K562 (cell line): ENCODE measurements around the gene UPP1. TPM values are rescaled to one million over a fixed set of nuclear protein-coding genes. Genes with fewer than 3 reads are reported as not detected.

Experiments
- ATAC-seq: fragments of 200-7000 bp; cut with Tn5 transposase; 3 replicates; pipeline ENCODE4 v1.9.1; 2020; ENCODE audit warnings: moderate library complexity
- BruUV-seq: library from RNA; stranded (reverse); fragments of 400-500 nt; replicated peaks from 2 replicates; lab custom pipeline; 2021; lab: Mats Ljungman, UMichigan
- CTCF ChIA-PET: fragments of 300-600 bp; formaldehyde crosslinking; extraction: SDS; loops from one replicate; lab custom pipeline; 2021; ENCODE audit warnings: low intra/inter-chr PET ratio; lab: Yijun Ruan, JAX
- POLR2A ChIA-PET: fragments of 300-600, 350-650 bp; sonication (Branson Sonifier 250); formaldehyde crosslinking; extraction: SDS; loops from one replicate; lab custom pipeline; 2021; ENCODE audit warnings: antibody characterized with exemption, inconsistent platforms; lab: Yijun Ruan, JAX
- DNase-seq, 4 experiments: peaks; one replicate each; pipeline versions ENCODE4 v3.0.0 to v3.0.0-alpha.2; 2011 to 2018; ENCODE audit warnings: low spot score in 3 of 4, mixed read lengths in 3 of 4; ENCODE audit errors: extremely low read depth in 1 of 4
- FAIRE-seq: peaks from 2 replicates; lab custom pipeline; 2011; peaks lifted over from hg19 to GRCh38; lab: Jason Lieb, UNC
- H2AFZ ChIP-seq: 2 replicates; pipeline ENCODE4 v1.6.0; 2011; ENCODE audit warnings: low read depth, low read length, control low read depth, inconsistent platforms
- H3K27ac ChIP-seq: fragments of 200-600 bp; 3 replicates; pipeline ENCODE4 v1.8.0; 2011; ENCODE audit warnings: low read depth, mild to moderate bottlenecking, control low read depth, inconsistent platforms, low read length, moderate library complexity, mixed read lengths; ENCODE audit errors: extremely low read depth
- H3K27me3 ChIP-seq, 2 experiments: fragments of 300-600 bp in 1 of 2; 2 replicates in 1 of 2; 3 replicates in 1 of 2; pipeline versions ENCODE4 v1.6.0 to v1.8.0; 2011; ENCODE audit warnings: inconsistent platforms in 2 of 2, low read length in 2 of 2, mild to moderate bottlenecking in 1 of 2, mixed read lengths in 1 of 2, moderate library complexity in 1 of 2; ENCODE audit not compliant: control insufficient read depth in 2 of 2, insufficient read depth in 2 of 2
- H3K36me3 ChIP-seq: fragments of 300-600 bp; 3 replicates; pipeline ENCODE4 v1.8.0; 2011; ENCODE audit warnings: mild to moderate bottlenecking, low read length, inconsistent platforms; ENCODE audit not compliant: control insufficient read depth, insufficient read depth
- H3K4me1 ChIP-seq, 2 experiments: fragments of 200-600 bp in 1 of 2; replicated peaks in 1 of 2; 2 replicates in 1 of 2; 3 replicates in 1 of 2; pipeline versions ENCODE4 v1.5.1 to v1.8.0; 2011; ENCODE audit warnings: inconsistent platforms in 2 of 2, low read length in 2 of 2, mild to moderate bottlenecking in 1 of 2, mixed read lengths in 1 of 2, moderate library complexity in 1 of 2; ENCODE audit not compliant: control insufficient read depth in 2 of 2, insufficient read depth in 2 of 2
- H3K4me2 ChIP-seq: 2 replicates; pipeline ENCODE4 v1.6.1; 2011; ENCODE audit warnings: low read length, control low read depth, inconsistent platforms, mixed read lengths; ENCODE audit not compliant: insufficient read depth
- H3K4me3 ChIP-seq: fragments of 200-600 bp; sonication (generic), shearing (Covaris generic); 2 replicates; pipeline ENCODE4 v1.5.1; 2016; ENCODE audit warnings: control low read depth, inconsistent platforms
- H3K79me2 ChIP-seq: fragments of 200-600 bp; 3 replicates; pipeline ENCODE4 v1.8.0; 2011; ENCODE audit warnings: low read length, inconsistent platforms; ENCODE audit not compliant: control insufficient read depth, insufficient read depth
- H3K9ac ChIP-seq, 2 experiments: 2 replicates each; pipeline versions ENCODE4 v1.6.0 to v1.6.1; 2011; ENCODE audit warnings: low read depth in 2 of 2, low read length in 2 of 2, control low read depth in 1 of 2, inconsistent platforms in 1 of 2, mild to moderate bottlenecking in 1 of 2, mixed read lengths in 1 of 2; ENCODE audit not compliant: insufficient read depth in 1 of 2
- H3K9me1 ChIP-seq: one replicate; pipeline ENCODE4 v1.6.0; 2011; ENCODE audit warnings: inconsistent platforms, mild to moderate bottlenecking, low read length, moderate library complexity; ENCODE audit not compliant: control insufficient read depth, insufficient read depth
- H3K9me3 ChIP-seq: replicated peaks from 2 replicates; pipeline ENCODE4 v1.5.1; 2011; ENCODE audit warnings: low read depth, low read length, inconsistent platforms; ENCODE audit not compliant: control insufficient read depth, insufficient read depth
- H4K20me1 ChIP-seq: replicated peaks from 2 replicates; pipeline ENCODE4 v1.6.1; 2011; ENCODE audit warnings: low read length, inconsistent platforms, mixed read lengths; ENCODE audit not compliant: control insufficient read depth, insufficient read depth
- DIDO1 ChIP-seq: fragments of 450-650 bp; IDR thresholded peaks from 2 replicates; pipeline ENCODE4 v1.6.1; 2016; ENCODE audit warnings: low read depth, missing biosample characterization, missing genetic modification characterization
- E2F3 ChIP-seq: fragments of 250-450 bp; sonication (Bioruptor Pico); IDR thresholded peaks from 2 replicates; pipeline ENCODE4 v1.4.0; 2020; ENCODE audit warnings: mild to moderate bottlenecking
- HDAC2 ChIP-seq: fragments of 450-650 bp; IDR thresholded peaks from 2 replicates; pipeline ENCODE4 v1.6.1; 2016; ENCODE audit warnings: mild to moderate bottlenecking
- HNRNPL ChIP-seq: fragments of 200-400 bp; formaldehyde crosslinking; IDR thresholded peaks from 2 replicates; pipeline ENCODE4 v1.6.1; 2017; ENCODE audit warnings: low read depth, mild to moderate bottlenecking, low read length
- MAFF ChIP-seq: IDR thresholded peaks from 2 replicates; pipeline ENCODE4 v1.6.1; 2012; ENCODE audit warnings: low read length, improper control_type of control experiment
- MAFK ChIP-seq: IDR thresholded peaks from 2 replicates; pipeline ENCODE4 v1.6.1; 2011; ENCODE audit warnings: low read length, improper control_type of control experiment
- MCM7 ChIP-seq, 2 experiments: fragments of 450-650 bp; IDR thresholded peaks; 2 replicates each; pipeline ENCODE4 v1.6.1; 2016 to 2018
- MEF2D ChIP-seq: conservative IDR thresholded peaks from 2 replicates; pipeline ENCODE4 v1.6.1; 2016; ENCODE audit warnings: low read depth, missing genetic modification characterization, missing compliant biosample characterization
- SMARCA5 ChIP-seq: fragments of 450-650 bp; IDR thresholded peaks from 2 replicates; pipeline ENCODE4 v1.6.1; 2016
- SMC3 ChIP-seq: conservative IDR thresholded peaks from 2 replicates; pipeline ENCODE4 v1.6.1; 2011; ENCODE audit warnings: low read depth, low read length, improper control_type of control experiment; ENCODE audit not compliant: insufficient read depth
- TEAD2 ChIP-seq: fragments of 450-650 bp; IDR thresholded peaks from 2 replicates; pipeline ENCODE4 v1.6.1; 2016; ENCODE audit warnings: missing genetic modification characterization, control low read depth, missing compliant biosample characterization
- ZNF184 ChIP-seq: sonication (generic); formaldehyde crosslinking; IDR thresholded peaks from 2 replicates; pipeline ENCODE4 v1.5.0; 2020; ENCODE audit warnings: missing genetic modification reagents
- ZNF239 ChIP-seq: fragments of 250-450 bp; sonication (Bioruptor Pico); IDR thresholded peaks from 2 replicates; pipeline ENCODE4 v1.4.0; 2020; ENCODE audit warnings: mild to moderate bottlenecking
- ZNF253 ChIP-seq: fragments of 250-450 bp; sonication (Bioruptor Pico); conservative IDR thresholded peaks from 2 replicates; pipeline ENCODE4 v1.6.1; 2021; ENCODE audit warnings: mild to moderate bottlenecking
- ZNF589 ChIP-seq: fragments of 200-800 bp; sonication (Bioruptor generic); IDR thresholded peaks from 2 replicates; pipeline ENCODE4 v1.6.1; 2016; ENCODE audit warnings: low read depth, missing genetic modification characterization, missing compliant biosample characterization
- WGBS: fragments of 100-300 bp; shearing (Covaris generic); methylation state at CpG from one replicate; pipeline ENCODE4 v1.1.6; 2016; ENCODE audit warnings: low coverage, mixed read lengths; ENCODE audit not compliant: insufficient coverage; ENCODE audit errors: missing lambda C conversion rate; 5-methylcytosine and 5-hydroxymethylcytosine counted together
- in situ Hi-C: fragments of 300-500 bp; cut with MboI; formaldehyde crosslinking; loops from 4 replicates; pipeline ENCODE4 v1.15.0; 2018; ENCODE audit warnings: inconsistent platforms, mixed read lengths
- intact Hi-C: fragments of 100-400 bp; cut with micrococcal nuclease; formaldehyde crosslinking; loops from 2 replicates; pipeline ENCODE4 v1.14.2; 2022
- polyA plus RNA-seq, 8 experiments: library from polyadenylated mRNA; depleted of rRNA in 4 of 8; stranded (reverse) in 5 of 8; unstranded in 3 of 8; fragments of >200 nt; fragmentation: Nextera tagmentation in 2 of 8; fragmentation: Illumina TruSeq in 1 of 8; extraction: Ambion mirVana in 2 of 8; extraction: Trizol in 1 of 8; gene quantifications; 2 replicates each; pipeline versions ENCODE4 v1.2.1 to v1.2.3, GENCODE V29; 2011 to 2014; ENCODE audit warnings: inconsistent platforms in 1 of 8, missing spikeins in 1 of 8
- total RNA-seq, 7 experiments: library from RNA; depleted of rRNA in 6 of 7; stranded (reverse); fragments of >200 nt in 6 of 7; fragmentation: Illumina TruSeq in 2 of 7; extraction: Trizol in 2 of 7; gene quantifications; 2 replicates each; pipeline versions ENCODE4 v1.2.1 to v1.2.3, GENCODE V29; 2011 to 2021; ENCODE audit warnings: low replicate concordance in 1 of 7
- TF ChIP-seq, protein P1 (sequence below), 2 experiments: fragments of 450-650 bp in 1 of 2; sonication (generic) in 1 of 2; formaldehyde crosslinking in 1 of 2; IDR thresholded peaks in 1 of 2; conservative IDR thresholded peaks in 1 of 2; 2 replicates each; pipeline versions ENCODE4 v1.6.1 to v1.8.1; 2016 to 2023; ENCODE audit warnings: mild to moderate bottlenecking in 2 of 2, moderate library complexity in 2 of 2, inconsistent platforms in 1 of 2, missing genetic modification reagents in 1 of 2
- TF ChIP-seq, protein P2 (sequence below): fragments of 200-800 bp; sonication (Bioruptor generic); IDR thresholded peaks from 2 replicates; pipeline ENCODE4 v1.6.1; 2016; ENCODE audit warnings: missing genetic modification characterization, missing compliant biosample characterization

UPP1 gene
- total and polyA plus RNA-seq, 9 of the 15 experiments (the other 6 are each of a cell fraction or from before 2014, with no cell fraction given): 0.38 to 2.4 (median 0.61) TPM

DNA sequence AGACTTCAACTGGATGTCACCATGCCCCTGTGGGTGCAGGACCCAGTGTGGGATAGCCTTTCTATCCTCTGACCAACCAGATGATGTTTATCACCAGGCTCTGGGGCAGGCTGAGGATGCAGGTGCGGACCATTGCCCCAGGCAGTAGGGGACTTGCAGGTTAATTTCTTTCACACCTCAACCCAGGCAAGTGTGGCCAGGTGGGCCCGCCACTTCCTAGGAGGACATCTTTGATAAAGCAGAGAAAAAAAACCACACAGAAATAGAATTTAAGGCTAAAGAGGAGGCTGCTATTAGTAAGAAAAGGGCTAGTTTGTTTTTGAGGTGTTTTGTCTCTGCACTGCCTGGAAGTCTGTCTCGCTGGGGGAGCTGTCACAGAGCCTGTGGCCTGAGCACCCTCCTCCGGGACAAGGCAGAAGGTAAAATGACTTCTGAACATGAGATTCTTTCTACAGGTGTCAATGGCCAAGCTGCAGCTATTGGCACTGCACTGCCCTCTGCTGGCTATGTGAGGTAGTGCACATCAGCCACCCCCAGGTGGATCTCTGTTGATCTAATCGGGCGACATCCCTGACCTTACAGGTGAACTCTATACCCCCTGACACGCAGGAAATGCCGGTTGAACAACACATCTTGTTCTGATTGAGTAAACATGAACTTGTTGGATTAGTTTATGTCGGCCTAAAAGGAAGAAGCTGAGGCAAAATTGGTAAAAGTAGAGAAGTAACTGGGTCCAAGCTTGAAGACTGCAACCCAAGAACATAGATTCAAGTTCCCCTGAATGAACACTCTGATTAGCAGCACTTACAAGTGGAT, 21.0 kb downstream of the UPP1 start:
- peaks cover 0 to 33% of the 10 kb centered on the region in 2 experiments; a peak in 2 of 5 replicates for H3K27me3 ChIP-seq
- ChIA-PET CTCF (interaction anchor here (0.6 to 5.2 kb wide), 6 partner anchors 118 to 1681 kb away, joined by 3 to 39 read pairs (median 3); no protein-coding TSS in a partner anchor), POLR2A (interaction anchor here (0.8 to 1.3 kb wide), 2 partner anchors 138 to 183 kb away, joined by 3 read pairs; no protein-coding TSS in a partner anchor)
- no peaks in the 10 kb centered on the region for H3K9me1 ChIP-seq
- intact Hi-C loops (loop anchor here (1.0 to 10.0 kb wide), 3 partner anchors 119 to 845 kb away; no protein-coding TSS in a partner anchor), in situ Hi-C loops (loop anchor here (5.0 kb wide), 1 partner anchor 168 kb away; no protein-coding TSS in a partner anchor)
- WGBS: 0% methylated on average over 9 of the region's 9 CpGs
- H4K20me1 ChIP-seq: peaks cover 5% of the 10 kb centered on the region
- H3K27ac ChIP-seq: no peak overlapping the region
- no peak overlapping the region for H3K4me3 ChIP-seq
- no peak overlapping the region for H3K9ac ChIP-seq
- FAIRE-seq (peak; percentile 90), ATAC-seq (peak; percentile 82), DNase-seq (peak; percentile 67 to 84 (median 75))
- no peaks in the 10 kb centered on the region for H3K36me3 ChIP-seq
- H2AFZ ChIP-seq: no peak overlapping the region
- no peak overlapping the region for H3K4me2 ChIP-seq
- H3K9me3 ChIP-seq: no peaks in the 10 kb centered on the region
- BruUV-seq: no TSS peak
- no peaks in the 10 kb centered on the region for H3K79me2 ChIP-seq
- H3K4me1 ChIP-seq: peaks cover 0 to 4% of the 10 kb centered on the region in 2 experiments; a peak in 1 of 5 replicates
- TF ChIP-seq, protein P1, sequence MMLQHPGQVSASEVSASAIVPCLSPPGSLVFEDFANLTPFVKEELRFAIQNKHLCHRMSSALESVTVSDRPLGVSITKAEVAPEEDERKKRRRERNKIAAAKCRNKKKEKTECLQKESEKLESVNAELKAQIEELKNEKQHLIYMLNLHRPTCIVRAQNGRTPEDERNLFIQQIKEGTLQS (IDR thresholded peaks at IDR 0.05): no peak
- TF ChIP-seq, protein P1 (CRISPR knock-in tag; conservative IDR thresholded peaks at IDR 0.05): no peak
- TF ChIP-seq SMARCA5 (no peak), HNRNPL (no peak), DIDO1 (tag) (no peak), ZNF239 (CRISPR knock-in tag) (no peak), MEF2D (tag) (no peak), ZNF589 (CRISPR knock-in tag) (no peak), HDAC2 (no peak), TEAD2 (tag) (no peak), MAFK (no peak), SMC3 (peak; percentile 94), E2F3 (CRISPR knock-in tag) (no peak), ZNF184 (CRISPR knock-in tag) (no peak), MCM7 (IDR thresholded peaks at IDR 0.05) (no peak), MAFF (no peak), ZNF253 (CRISPR knock-in tag) (no peak)
- TF ChIP-seq, protein P2, sequence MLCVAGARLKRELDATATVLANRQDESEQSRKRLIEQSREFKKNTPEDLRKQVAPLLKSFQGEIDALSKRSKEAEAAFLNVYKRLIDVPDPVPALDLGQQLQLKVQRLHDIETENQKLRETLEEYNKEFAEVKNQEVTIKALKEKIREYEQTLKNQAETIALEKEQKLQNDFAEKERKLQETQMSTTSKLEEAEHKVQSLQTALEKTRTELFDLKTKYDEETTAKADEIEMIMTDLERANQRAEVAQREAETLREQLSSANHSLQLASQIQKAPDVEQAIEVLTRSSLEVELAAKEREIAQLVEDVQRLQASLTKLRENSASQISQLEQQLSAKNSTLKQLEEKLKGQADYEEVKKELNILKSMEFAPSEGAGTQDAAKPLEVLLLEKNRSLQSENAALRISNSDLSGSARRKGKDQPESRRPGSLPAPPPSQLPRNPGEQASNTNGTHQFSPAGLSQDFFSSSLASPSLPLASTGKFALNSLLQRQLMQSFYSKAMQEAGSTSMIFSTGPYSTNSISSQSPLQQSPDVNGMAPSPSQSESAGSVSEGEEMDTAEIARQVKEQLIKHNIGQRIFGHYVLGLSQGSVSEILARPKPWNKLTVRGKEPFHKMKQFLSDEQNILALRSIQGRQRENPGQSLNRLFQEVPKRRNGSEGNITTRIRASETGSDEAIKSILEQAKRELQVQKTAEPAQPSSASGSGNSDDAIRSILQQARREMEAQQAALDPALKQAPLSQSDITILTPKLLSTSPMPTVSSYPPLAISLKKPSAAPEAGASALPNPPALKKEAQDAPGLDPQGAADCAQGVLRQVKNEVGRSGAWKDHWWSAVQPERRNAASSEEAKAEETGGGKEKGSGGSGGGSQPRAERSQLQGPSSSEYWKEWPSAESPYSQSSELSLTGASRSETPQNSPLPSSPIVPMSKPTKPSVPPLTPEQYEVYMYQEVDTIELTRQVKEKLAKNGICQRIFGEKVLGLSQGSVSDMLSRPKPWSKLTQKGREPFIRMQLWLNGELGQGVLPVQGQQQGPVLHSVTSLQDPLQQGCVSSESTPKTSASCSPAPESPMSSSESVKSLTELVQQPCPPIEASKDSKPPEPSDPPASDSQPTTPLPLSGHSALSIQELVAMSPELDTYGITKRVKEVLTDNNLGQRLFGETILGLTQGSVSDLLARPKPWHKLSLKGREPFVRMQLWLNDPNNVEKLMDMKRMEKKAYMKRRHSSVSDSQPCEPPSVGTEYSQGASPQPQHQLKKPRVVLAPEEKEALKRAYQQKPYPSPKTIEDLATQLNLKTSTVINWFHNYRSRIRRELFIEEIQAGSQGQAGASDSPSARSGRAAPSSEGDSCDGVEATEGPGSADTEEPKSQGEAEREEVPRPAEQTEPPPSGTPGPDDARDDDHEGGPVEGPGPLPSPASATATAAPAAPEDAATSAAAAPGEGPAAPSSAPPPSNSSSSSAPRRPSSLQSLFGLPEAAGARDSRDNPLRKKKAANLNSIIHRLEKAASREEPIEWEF (CRISPR knock-in tag): no peak
